RWPE2 (cell line): ENCODE results near the gene TPRKB.

Source experiments
- ATAC-seq: fragments of 200-7000 bp; cut with Tn5 transposase; 3 replicates; pipeline ENCODE4 v1.9.1; 2021; ENCODE audit warnings: low read depth
- DNase-seq: peaks from one replicate; pipeline ENCODE4 v3.0.0-alpha.2; 2020; ENCODE audit warnings: low spot score
- H3K27ac ChIP-seq: fragments of 450-650 bp; 2 replicates; pipeline ENCODE4 v1.5.1; 2017; ENCODE audit warnings: mild to moderate bottlenecking; ENCODE audit not compliant: poor library complexity, severe bottlenecking
- H3K27me3 ChIP-seq: fragments of 250-450 bp; sonication (Bioruptor Pico); 2 replicates; pipeline ENCODE4 v1.5.1; 2021; ENCODE audit warnings: mild to moderate bottlenecking, moderate library complexity; ENCODE audit not compliant: insufficient read depth, poor library complexity, severe bottlenecking
- H3K36me3 ChIP-seq: fragments of 250-450 bp; sonication (Bioruptor Pico); 2 replicates; pipeline ENCODE4 v1.5.1; 2020; ENCODE audit warnings: low read depth, mild to moderate bottlenecking, moderate library complexity
- H3K4me1 ChIP-seq: fragments of 250-450 bp; sonication (Bioruptor Pico); 2 replicates; pipeline ENCODE4 v1.5.1; 2021; ENCODE audit warnings: mild to moderate bottlenecking, moderate library complexity; ENCODE audit not compliant: insufficient read depth, poor library complexity, severe bottlenecking
- H3K4me3 ChIP-seq: fragments of 250-450 bp; sonication (Bioruptor Pico); 2 replicates; pipeline ENCODE4 v1.5.1; 2021; ENCODE audit warnings: mild to moderate bottlenecking, moderate library complexity; ENCODE audit not compliant: severe bottlenecking
- H3K9me3 ChIP-seq: fragments of 250-450 bp; sonication (Bioruptor Pico); 2 replicates; pipeline ENCODE4 v1.5.1; 2021; ENCODE audit warnings: mild to moderate bottlenecking, moderate library complexity; ENCODE audit not compliant: severe bottlenecking
- TF ChIP-seq, protein P1 (sequence below): fragments of 450-650 bp; IDR thresholded peaks from one replicate; pipeline ENCODE4 v1.5.1; 2017; ENCODE audit warnings: mild to moderate bottlenecking, moderate library complexity; ENCODE audit not compliant: poor library complexity, severe bottlenecking

Gene TPRKB

DNA sequence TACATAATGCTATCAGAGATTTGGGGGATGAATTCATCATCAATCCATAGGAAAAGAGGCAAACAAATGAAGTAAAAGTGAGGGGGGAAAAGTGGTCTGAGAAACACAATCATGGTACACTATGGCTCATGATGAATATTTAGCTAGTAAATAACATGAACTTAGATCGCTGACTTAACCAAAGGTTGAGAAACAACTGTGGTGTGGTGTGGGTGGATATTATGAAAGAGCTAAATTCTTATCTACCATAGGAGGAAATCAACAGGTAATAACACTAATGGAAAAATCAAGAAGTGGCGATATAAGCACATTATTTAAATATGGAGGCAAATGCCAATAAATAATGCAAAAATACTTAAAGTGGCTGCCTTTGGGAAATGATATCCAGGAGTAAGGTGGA lies 12.2 kb upstream of the TPRKB start:
- TF ChIP-seq, protein P1, sequence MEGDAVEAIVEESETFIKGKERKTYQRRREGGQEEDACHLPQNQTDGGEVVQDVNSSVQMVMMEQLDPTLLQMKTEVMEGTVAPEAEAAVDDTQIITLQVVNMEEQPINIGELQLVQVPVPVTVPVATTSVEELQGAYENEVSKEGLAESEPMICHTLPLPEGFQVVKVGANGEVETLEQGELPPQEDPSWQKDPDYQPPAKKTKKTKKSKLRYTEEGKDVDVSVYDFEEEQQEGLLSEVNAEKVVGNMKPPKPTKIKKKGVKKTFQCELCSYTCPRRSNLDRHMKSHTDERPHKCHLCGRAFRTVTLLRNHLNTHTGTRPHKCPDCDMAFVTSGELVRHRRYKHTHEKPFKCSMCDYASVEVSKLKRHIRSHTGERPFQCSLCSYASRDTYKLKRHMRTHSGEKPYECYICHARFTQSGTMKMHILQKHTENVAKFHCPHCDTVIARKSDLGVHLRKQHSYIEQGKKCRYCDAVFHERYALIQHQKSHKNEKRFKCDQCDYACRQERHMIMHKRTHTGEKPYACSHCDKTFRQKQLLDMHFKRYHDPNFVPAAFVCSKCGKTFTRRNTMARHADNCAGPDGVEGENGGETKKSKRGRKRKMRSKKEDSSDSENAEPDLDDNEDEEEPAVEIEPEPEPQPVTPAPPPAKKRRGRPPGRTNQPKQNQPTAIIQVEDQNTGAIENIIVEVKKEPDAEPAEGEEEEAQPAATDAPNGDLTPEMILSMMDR: no peak
- Histone ChIP-seq H3K27me3 (no peaks in the 10 kb centered on the region), H3K4me1 (no peaks in the 10 kb centered on the region), H3K27ac (no peak overlapping the region), H3K9me3 (no peaks in the 10 kb centered on the region), H3K36me3 (peaks cover 81% of the 10 kb centered on the region), H3K4me3 (no peak overlapping the region)
- ATAC-seq (no peak), DNase-seq (no peak)

DNA sequence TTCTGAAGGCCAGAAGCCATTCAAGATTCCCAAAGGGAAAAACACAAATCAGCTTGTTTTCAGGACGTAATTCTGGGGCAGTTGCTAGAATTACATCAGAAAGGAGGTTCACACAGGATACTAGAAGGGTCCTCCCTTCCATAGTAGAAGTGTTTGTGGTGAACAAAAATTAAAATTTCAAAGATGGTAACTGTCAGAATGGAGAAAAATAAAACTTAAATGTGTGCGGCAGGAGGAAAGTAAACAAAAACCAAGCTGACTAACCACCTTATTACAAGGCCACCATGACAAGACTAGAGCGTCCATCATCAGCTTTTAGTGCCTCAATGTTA lies 9.7 kb upstream of the TPRKB start:
- Histone ChIP-seq H3K27me3 (no peaks in the 10 kb centered on the region), H3K36me3 (peaks cover 62% of the 10 kb centered on the region), H3K9me3 (no peaks in the 10 kb centered on the region), H3K27ac (no peak overlapping the region), H3K4me3 (no peak overlapping the region), H3K4me1 (no peaks in the 10 kb centered on the region)
- no peak for ATAC-seq
- TF ChIP-seq, protein P1: no peak
- no peak for DNase-seq

DNA sequence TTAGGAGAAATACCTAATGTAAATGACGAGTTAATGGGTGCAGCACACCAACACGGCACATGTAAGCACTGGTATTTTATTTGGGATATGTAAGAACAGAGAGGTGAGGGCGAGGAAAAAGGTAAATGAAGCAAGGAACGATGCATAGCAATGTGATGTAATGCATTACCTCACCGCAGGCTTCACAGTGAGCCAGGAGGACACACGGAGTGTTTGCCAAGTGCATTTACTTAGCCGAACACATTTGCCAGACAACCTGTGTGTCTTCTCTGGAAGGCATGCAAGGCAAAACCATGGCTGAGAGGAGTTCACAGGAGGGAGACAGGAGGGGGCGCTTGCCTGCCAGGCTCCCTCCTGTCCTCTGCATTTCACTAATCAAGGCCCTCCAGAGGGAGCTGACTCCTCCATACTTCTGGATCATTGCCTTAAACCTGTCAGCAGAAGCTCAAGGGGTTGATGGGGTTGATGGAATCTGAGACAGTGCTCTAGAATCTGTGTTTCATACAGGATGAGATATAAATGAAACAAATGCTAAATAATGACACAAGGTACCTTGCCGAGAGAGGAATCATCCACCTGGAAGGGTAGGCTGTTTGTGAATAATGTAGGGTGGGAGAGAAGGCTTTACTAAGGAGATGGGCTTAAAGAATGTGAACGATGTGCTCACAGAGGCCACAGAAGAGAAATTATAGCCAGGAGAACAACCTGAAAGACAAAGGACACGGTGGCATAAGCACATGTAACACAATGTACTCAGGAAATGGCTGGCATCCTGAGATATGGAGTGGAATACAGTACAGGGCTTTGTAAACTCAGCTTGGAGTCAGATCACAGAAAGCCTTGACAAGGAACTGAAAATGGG lies 9.1 kb upstream of the TPRKB start:
- no peaks in the 10 kb centered on the region for H3K27me3 ChIP-seq
- ATAC-seq (no peak), DNase-seq (no peak)
- no peak overlapping the region for H3K4me3 ChIP-seq
- no peak overlapping the region for H3K27ac ChIP-seq
- H3K4me1 ChIP-seq: no peaks in the 10 kb centered on the region
- peaks cover 58% of the 10 kb centered on the region for H3K36me3 ChIP-seq
- TF ChIP-seq, protein P1: no peak
- no peaks in the 10 kb centered on the region for H3K9me3 ChIP-seq

DNA sequence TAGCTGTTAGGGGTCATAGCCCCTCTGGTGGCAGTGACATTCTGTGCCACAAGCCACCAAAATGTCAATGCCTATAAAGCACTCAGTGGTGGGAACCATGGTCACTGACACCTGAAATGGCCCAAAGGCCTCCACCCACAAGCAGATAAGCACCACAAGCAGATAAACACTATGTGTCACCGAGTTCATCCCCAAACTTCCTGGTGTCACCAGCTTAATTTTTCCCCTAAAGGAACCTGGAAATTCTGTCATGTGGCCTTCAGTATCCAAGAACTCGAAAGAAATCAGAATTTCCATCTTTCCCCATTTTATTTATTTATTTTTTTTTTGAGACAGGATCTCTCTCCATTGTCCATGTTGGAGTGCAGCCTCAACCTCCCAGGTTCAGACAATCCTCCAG lies 3.6 kb upstream of the TPRKB start:
- no peak for DNase-seq
- no peak for ATAC-seq
- no peak overlapping the region for H3K27ac ChIP-seq
- no peaks in the 10 kb centered on the region for H3K27me3 ChIP-seq
- no peaks in the 10 kb centered on the region for H3K9me3 ChIP-seq
- H3K36me3 ChIP-seq: peaks cover 20% of the 10 kb centered on the region
- H3K4me3 ChIP-seq: no peak overlapping the region
- TF ChIP-seq, protein P1: no peak
- H3K4me1 ChIP-seq: peaks cover 4% of the 10 kb centered on the region

DNA sequence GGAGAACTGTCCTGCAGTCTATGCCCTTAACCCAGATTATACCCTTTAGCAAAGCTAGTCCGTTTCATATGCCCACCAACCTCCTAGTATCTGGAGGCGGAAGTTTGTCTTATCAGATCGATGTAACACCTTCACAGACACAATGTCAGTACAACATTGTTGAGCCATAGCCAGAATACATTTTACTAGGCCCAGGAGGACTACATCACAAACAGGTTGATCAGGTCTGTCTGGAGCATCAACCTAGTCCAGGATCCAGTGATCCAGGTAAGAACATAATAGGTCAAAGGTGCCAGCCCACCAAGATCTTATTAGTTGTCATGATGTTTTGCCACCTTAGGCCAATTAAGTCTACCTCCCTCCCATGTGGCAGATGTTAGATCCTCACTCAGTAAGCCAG lies 2.0 kb upstream of the TPRKB start:
- no peak overlapping the region for H3K27ac ChIP-seq
- no peak for DNase-seq
- no peak for ATAC-seq
- peaks cover 12% of the 10 kb centered on the region for H3K36me3 ChIP-seq
- no peaks in the 10 kb centered on the region for H3K9me3 ChIP-seq
- H3K27me3 ChIP-seq: no peaks in the 10 kb centered on the region
- no peak overlapping the region for H3K4me3 ChIP-seq
- TF ChIP-seq, protein P1: no peak
- H3K4me1 ChIP-seq: peaks cover 9% of the 10 kb centered on the region
